Measurements from ENCODE around the gene MON1A.

- no peak for TF ChIP-seq POLR2AphosphoS5 (IDR thresholded peaks at IDR 0.05; ENCODE audit: low read depth)
- TF ChIP-seq, protein P1, sequence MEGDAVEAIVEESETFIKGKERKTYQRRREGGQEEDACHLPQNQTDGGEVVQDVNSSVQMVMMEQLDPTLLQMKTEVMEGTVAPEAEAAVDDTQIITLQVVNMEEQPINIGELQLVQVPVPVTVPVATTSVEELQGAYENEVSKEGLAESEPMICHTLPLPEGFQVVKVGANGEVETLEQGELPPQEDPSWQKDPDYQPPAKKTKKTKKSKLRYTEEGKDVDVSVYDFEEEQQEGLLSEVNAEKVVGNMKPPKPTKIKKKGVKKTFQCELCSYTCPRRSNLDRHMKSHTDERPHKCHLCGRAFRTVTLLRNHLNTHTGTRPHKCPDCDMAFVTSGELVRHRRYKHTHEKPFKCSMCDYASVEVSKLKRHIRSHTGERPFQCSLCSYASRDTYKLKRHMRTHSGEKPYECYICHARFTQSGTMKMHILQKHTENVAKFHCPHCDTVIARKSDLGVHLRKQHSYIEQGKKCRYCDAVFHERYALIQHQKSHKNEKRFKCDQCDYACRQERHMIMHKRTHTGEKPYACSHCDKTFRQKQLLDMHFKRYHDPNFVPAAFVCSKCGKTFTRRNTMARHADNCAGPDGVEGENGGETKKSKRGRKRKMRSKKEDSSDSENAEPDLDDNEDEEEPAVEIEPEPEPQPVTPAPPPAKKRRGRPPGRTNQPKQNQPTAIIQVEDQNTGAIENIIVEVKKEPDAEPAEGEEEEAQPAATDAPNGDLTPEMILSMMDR (conservative IDR thresholded peaks at IDR 0.05; ENCODE audit: low read depth in 2 of 2): no peak
- TF ChIP-seq EZH2 (IDR thresholded peaks at IDR 0.05; ENCODE audit: low read depth, unreplicated experiment): no peak
Measured at GRCh38 chr3:49928481-49929017, 1.1 kb downstream of the MON1A start.

Data from GM23338 (cell line).